IMR-90 (cell line): ENCODE measurements around the gene PMM2. TPM values are rescaled to one million over a fixed set of nuclear protein-coding genes. Genes with fewer than 3 reads are reported as not detected.

ENCODE experiments used
- ATAC-seq: fragments of 200-7000 bp; cut with Tn5 transposase; 2 replicates; pipeline ENCODE4 v1.9.1; 2020; ENCODE audit warnings: low read depth, mild to moderate bottlenecking, moderate library complexity
- BruUV-seq: library from RNA; stranded (reverse); fragments of 400-500 nt; replicated peaks from 2 replicates; lab custom pipeline; 2021; lab: Mats Ljungman, UMichigan
- CTCF ChIA-PET: fragments of 300-600 bp; formaldehyde crosslinking; extraction: SDS; loops from one replicate; lab custom pipeline; 2021; ENCODE audit warnings: antibody characterized with exemption; lab: Yijun Ruan, JAX
- POLR2A ChIA-PET: fragments of 300-600 bp; sonication (Branson Sonifier 250); formaldehyde crosslinking; loops from one replicate; lab custom pipeline; 2022; ENCODE audit warnings: antibody characterized with exemption; ENCODE audit not compliant: unreplicated experiment; lab: Charles Lee
- DNase-seq: peaks from one replicate; pipeline ENCODE4 v3.0.0; 2013
- H2AFZ ChIP-seq: replicated peaks from 2 replicates; pipeline ENCODE3; 2013; ENCODE audit warnings: low read length, mild to moderate bottlenecking; ENCODE audit not compliant: poor library complexity
- H2AK5ac ChIP-seq: 2 replicates; pipeline ENCODE4 v1.6.1; 2013; ENCODE audit warnings: low read depth, low read length, inconsistent platforms
- H2AK9ac ChIP-seq: replicated peaks from 2 replicates; pipeline ENCODE3; 2013; ENCODE audit warnings: mild to moderate bottlenecking, low read depth, low read length, moderate library complexity; ENCODE audit not compliant: poor library complexity
- H2BK120ac ChIP-seq: 2 replicates; pipeline ENCODE4 v1.6.1; 2013; ENCODE audit warnings: low read depth, low read length, inconsistent platforms
- H2BK15ac ChIP-seq: 3 replicates; pipeline ENCODE4 v1.6.1; 2013; ENCODE audit warnings: low read depth, low read length, inconsistent platforms
- H2BK20ac ChIP-seq: 2 replicates; pipeline ENCODE4 v1.6.1; 2013; ENCODE audit warnings: low read depth, mild to moderate bottlenecking, inconsistent platforms, low read length, moderate library complexity
- H2BK5ac ChIP-seq: 2 replicates; pipeline ENCODE4 v1.6.1; 2013; ENCODE audit warnings: mild to moderate bottlenecking, low read depth, low read length, inconsistent platforms; ENCODE audit not compliant: poor library complexity, severe bottlenecking
- H3K14ac ChIP-seq: replicated peaks from 2 replicates; pipeline ENCODE4 v1.6.1; 2013; ENCODE audit warnings: low read depth, low read length, inconsistent platforms
- H3K18ac ChIP-seq: 2 replicates; pipeline ENCODE4 v1.6.1; 2013; ENCODE audit warnings: low read depth, low read length, control low read depth
- H3K23ac ChIP-seq: 2 replicates; pipeline ENCODE4 v1.6.1; 2013; ENCODE audit warnings: low read depth, low read length, inconsistent platforms
- H3K27ac ChIP-seq: 2 replicates; pipeline ENCODE4 v1.5.1; 2013; ENCODE audit warnings: mild to moderate bottlenecking, control low read depth, low read length; ENCODE audit not compliant: insufficient read depth
- H3K27me3 ChIP-seq: 2 replicates; pipeline ENCODE4 v1.6.1; 2013; ENCODE audit warnings: low read length; ENCODE audit not compliant: control insufficient read depth, insufficient read depth
- H3K36me3 ChIP-seq: 2 replicates; pipeline ENCODE4 v1.6.1; 2013; ENCODE audit warnings: low read length, mixed read lengths; ENCODE audit not compliant: control insufficient read depth, insufficient read depth
- H3K4ac ChIP-seq: 2 replicates; pipeline ENCODE4 v1.6.1; 2013; ENCODE audit warnings: low read depth, low read length, inconsistent platforms
- H3K4me1 ChIP-seq: 2 replicates; pipeline ENCODE4 v1.6.1; 2013; ENCODE audit warnings: low read length, mixed read lengths; ENCODE audit not compliant: control insufficient read depth, insufficient read depth
- H3K4me2 ChIP-seq: 2 replicates; pipeline ENCODE4 v1.6.1; 2013; ENCODE audit warnings: low read depth, mild to moderate bottlenecking, control low read depth, low read length, moderate library complexity
- H3K4me3 ChIP-seq: 2 replicates; pipeline ENCODE4 v1.5.1; 2013; ENCODE audit warnings: low read depth, mild to moderate bottlenecking, control low read depth, low read length, moderate library complexity; ENCODE audit not compliant: insufficient read depth
- H3K56ac ChIP-seq: 2 replicates; pipeline ENCODE4 v1.6.1; 2013; ENCODE audit warnings: low read length, inconsistent platforms; ENCODE audit not compliant: insufficient read depth; ENCODE audit errors: extremely low read depth
- H3K79me1 ChIP-seq, 2 experiments: 2 replicates each; pipeline ENCODE4 v1.6.1; 2013; ENCODE audit warnings: low read length in 2 of 2, inconsistent platforms in 1 of 2, low read depth in 1 of 2
- H3K9ac ChIP-seq: 2 replicates; pipeline ENCODE4 v1.6.1; 2013; ENCODE audit warnings: low read depth, low read length, control low read depth
- H3K9me1 ChIP-seq: 2 replicates; pipeline ENCODE4 v1.6.1; 2013; ENCODE audit warnings: low read length, inconsistent platforms; ENCODE audit not compliant: insufficient read depth
- H3K9me3 ChIP-seq: 2 replicates; pipeline ENCODE4 v1.6.1; 2013; ENCODE audit warnings: low read length; ENCODE audit not compliant: control insufficient read depth, insufficient read depth
- H4K20me1 ChIP-seq: 2 replicates; pipeline ENCODE4 v1.6.1; 2013; ENCODE audit warnings: low read length, inconsistent platforms; ENCODE audit not compliant: insufficient read depth
- H4K5ac ChIP-seq: 2 replicates; pipeline ENCODE4 v1.6.1; 2013; ENCODE audit warnings: mild to moderate bottlenecking, low read depth, low read length, control low read depth
- H4K8ac ChIP-seq, 2 experiments: 2 replicates each; pipeline ENCODE4 v1.6.1; 2013; ENCODE audit warnings: low read depth in 2 of 2, low read length in 2 of 2, control low read depth in 1 of 2, inconsistent platforms in 1 of 2
- H4K91ac ChIP-seq: 2 replicates; pipeline ENCODE4 v1.6.1; 2013; ENCODE audit warnings: low read depth, low read length, inconsistent platforms; ENCODE audit not compliant: insufficient read depth
- CHD1 ChIP-seq: IDR thresholded peaks from 2 replicates; pipeline ENCODE4 v1.6.1; 2012; ENCODE audit warnings: low read depth, low read length, improper control_type of control experiment
- MAFK ChIP-seq: IDR thresholded peaks from 2 replicates; pipeline ENCODE4 v1.6.1; 2012; ENCODE audit warnings: low read depth, low read length, improper control_type of control experiment
- SMC3 ChIP-seq: fragments of 150-350 bp; IDR thresholded peaks from 2 replicates; pipeline ENCODE4 v1.6.1; 2016; ENCODE audit warnings: low read depth, mild to moderate bottlenecking, antibody characterized with exemption, low read length, moderate library complexity
- WGBS, 2 experiments: methylation state at CpG; one replicate each; pipeline versions ENCODE4 v1.1.5 to v1.1.7; 2013; ENCODE audit warnings: missing lambda C conversion rate in 2 of 2; ENCODE audit not compliant: insufficient read length in 1 of 2; ENCODE audit errors: extremely low coverage in 2 of 2; 5-methylcytosine and 5-hydroxymethylcytosine counted together
- dilution Hi-C: fragments of 300-500 bp; cut with HindIII; formaldehyde crosslinking; loops from one replicate; pipeline ENCODE4 v1.14.3; 2018; ENCODE audit warnings: low sequenced_read_pairs; ENCODE audit not compliant: unreplicated experiment
- in situ Hi-C: fragments of 300-500 bp; cut with MboI; formaldehyde crosslinking; loops from 3 replicates; pipeline ENCODE4 v1.14.3; 2019; ENCODE audit warnings: low sequenced_read_pairs, inconsistent platforms, mixed read lengths
- intact Hi-C: fragments of 100-400 bp; cut with micrococcal nuclease; formaldehyde crosslinking; loops from 2 replicates; pipeline ENCODE4 v1.10.0; 2022
- polyA plus RNA-seq, 3 experiments: library from polyadenylated mRNA; depleted of rRNA; stranded (reverse); fragments of >200 nt; gene quantifications; 2 replicates each; pipeline ENCODE4 v1.2.3, GENCODE V29; 2012; ENCODE audit warnings: low replicate concordance in 1 of 3
- total RNA-seq: library from RNA; depleted of rRNA; stranded (reverse); fragments of >200 nt; gene quantifications from 2 replicates; pipeline ENCODE4 v1.2.3, GENCODE V29; 2012

Gene PMM2
- total and polyA plus RNA-seq, 2 of the 4 experiments (the other 2 are of a cell fraction): 25.8 to 38.9 TPM

DNA sequence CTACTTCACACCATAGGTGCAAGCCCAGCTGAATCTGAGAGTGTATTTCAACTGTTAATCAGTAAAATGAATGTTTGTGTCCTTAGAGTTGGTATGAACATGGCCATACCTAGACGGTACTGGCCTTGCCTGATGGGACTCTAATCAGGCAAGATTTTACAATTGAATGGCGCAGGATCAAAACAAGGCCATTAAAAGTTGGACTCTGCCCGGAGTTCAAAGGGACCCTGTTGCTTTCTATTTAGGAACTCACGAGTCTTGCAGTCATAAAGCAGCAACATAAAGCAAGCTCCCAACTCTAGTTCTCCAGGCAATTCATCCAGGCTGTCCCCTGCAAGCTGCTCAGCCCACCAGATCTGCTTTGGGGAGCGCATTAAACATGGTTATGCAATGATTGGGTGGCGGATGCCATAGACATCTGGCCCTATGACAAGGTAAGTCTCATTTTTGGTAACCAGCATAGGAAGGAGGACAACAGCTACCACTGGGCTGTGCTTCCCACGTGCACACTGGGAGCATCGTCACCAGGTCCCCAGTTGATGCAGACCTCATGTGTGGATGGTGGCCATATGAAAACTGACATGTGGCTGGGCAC, 9.0 kb upstream of the PMM2 start:
- WGBS, 2 experiments: 69% methylated on average over 4 of the region's 8 CpGs; no CpG with 5 or more reads in 1 of the 2 experiments
- no peaks in the 10 kb centered on the region for H3K79me1 ChIP-seq
- no peak overlapping the region for H2AK5ac ChIP-seq
- H3K4ac ChIP-seq: no peak overlapping the region
- no peak overlapping the region for H2AFZ ChIP-seq
- no peak overlapping the region for H2BK20ac ChIP-seq
- ATAC-seq (no peak), DNase-seq (no peak)
- H3K27me3 ChIP-seq: no peaks in the 10 kb centered on the region
- no peak overlapping the region for H2AK9ac ChIP-seq
- dilution Hi-C loops (no loop called here), in situ Hi-C loops (no loop called here), intact Hi-C loops (no loop called here)
- ChIA-PET CTCF (no interaction called here), POLR2A (no interaction called here)
- H3K4me1 ChIP-seq: no peaks in the 10 kb centered on the region
- no peak overlapping the region for H2BK5ac ChIP-seq
- no peak for TF ChIP-seq CHD1
- TF ChIP-seq MAFK: no peak
- no peak for TF ChIP-seq SMC3
- H3K14ac ChIP-seq: no peak overlapping the region
- BruUV-seq: no TSS peak
- H4K5ac ChIP-seq: no peak overlapping the region
- H4K20me1 ChIP-seq: no peaks in the 10 kb centered on the region
- no peaks in the 10 kb centered on the region for H3K36me3 ChIP-seq
- H3K9me1 ChIP-seq: 0 out of 2 replicates have a peak, but pooled peaks cover 3% of the 10 kb centered on the region
- no peak overlapping the region for H4K8ac ChIP-seq
- no peak overlapping the region for H4K91ac ChIP-seq
- no peak overlapping the region for H3K27ac ChIP-seq
- no peak overlapping the region for H3K23ac ChIP-seq
- no peak overlapping the region for H3K4me2 ChIP-seq
- no peak overlapping the region for H3K56ac ChIP-seq
- no peaks in the 10 kb centered on the region for H3K9me3 ChIP-seq
- no peak overlapping the region for H2BK15ac ChIP-seq
- H2BK120ac ChIP-seq: no peak overlapping the region
- no peak overlapping the region for H3K18ac ChIP-seq
- no peak overlapping the region for H3K9ac ChIP-seq
- H3K4me3 ChIP-seq: no peak overlapping the region
